Activated naive CD8-positive, alpha-beta T cell treated with anti-CD3 and anti-CD28 coated beads, Interleukin-2, amount 50 U/mL, for 16 hours (primary cell): ENCODE measurements around the gene CABLES1.

Source experiments
- DNase-seq: peaks from one replicate; pipeline ENCODE4 v3.0.0-alpha.2; 2020; ENCODE audit warnings: low read depth, low spot score

The CABLES1 gene

DNA sequence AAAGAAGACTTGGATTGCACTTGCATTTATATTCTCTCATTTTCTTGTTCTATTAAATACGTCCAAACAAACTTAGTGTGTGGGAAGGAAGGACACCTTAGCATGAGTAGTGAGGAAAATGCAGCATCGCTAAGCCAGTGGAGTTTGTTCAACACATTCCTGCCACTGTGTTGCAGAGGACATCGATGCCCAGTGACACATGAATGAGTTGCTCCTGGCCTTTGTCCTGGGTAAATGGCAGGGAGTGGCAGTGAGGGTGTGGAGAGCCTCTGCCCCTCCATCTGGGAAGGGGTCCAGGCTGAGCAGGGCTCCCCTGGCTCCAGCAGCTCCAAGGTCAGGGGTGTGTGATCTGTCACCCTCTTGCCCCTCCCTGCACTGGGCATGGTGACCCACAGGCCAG is 75.9 kb downstream of the CABLES1 start:
- no peak for DNase-seq

DNA sequence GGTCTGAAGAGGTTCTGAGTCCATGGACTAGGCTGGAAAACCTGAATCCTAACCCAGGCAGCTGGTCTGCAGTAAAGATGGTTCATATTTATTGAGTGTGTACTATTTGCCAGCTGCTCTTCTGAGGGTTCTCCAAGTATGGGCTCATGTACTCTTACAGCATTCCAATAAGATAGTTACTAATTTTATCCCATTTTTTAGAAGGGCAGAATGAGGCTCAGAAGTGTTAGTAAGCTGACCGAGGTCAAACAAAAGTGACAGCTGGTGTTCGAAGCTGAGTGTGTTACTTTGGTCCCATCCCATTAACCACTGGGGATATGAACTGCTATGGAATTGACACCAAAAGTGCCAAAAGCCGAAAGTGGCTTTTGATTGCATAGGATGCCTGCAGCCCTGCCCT is 76.9 kb downstream of the CABLES1 start:
- DNase-seq: no peak

DNA sequence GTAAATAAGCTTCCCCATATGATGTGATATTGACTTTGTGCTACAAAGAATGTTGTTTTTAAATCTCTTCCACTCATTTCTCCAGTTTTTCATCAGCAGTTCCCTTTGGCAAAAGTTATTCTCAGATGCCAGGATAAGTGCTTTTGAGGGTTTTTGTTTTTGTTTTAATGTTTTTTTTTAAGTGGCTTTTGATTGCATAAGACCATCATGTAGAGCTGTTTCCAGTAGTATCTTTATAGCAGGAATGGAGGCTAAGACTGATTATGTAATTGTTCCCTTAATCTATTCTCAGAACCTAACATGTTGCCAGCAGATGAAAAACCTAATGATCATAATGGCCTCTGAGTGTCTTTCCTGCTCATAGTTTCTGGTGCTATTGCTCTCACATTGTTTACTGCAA is 77.9 kb downstream of the CABLES1 start:
- DNase-seq: no peak

DNA sequence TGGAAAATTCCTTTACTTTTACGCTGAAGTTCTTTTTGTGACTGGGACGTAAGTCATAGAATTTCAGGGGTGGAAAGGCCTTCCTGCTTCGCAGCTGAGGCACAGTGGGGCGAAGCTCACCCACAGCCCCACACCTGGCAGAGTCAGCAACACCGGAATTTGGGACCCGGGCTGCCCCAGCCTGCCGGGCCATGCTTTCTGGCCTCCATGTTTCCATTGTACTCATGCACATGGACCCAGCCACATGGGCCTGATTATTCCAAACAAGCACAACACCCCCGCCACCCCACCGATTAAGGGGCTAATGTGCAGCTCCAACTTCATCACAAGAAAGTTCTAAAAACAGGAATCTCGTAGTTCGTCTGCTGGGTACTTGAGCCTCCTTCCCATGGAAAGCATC is 82.5 kb downstream of the CABLES1 start:
- DNase-seq: no peak

DNA sequence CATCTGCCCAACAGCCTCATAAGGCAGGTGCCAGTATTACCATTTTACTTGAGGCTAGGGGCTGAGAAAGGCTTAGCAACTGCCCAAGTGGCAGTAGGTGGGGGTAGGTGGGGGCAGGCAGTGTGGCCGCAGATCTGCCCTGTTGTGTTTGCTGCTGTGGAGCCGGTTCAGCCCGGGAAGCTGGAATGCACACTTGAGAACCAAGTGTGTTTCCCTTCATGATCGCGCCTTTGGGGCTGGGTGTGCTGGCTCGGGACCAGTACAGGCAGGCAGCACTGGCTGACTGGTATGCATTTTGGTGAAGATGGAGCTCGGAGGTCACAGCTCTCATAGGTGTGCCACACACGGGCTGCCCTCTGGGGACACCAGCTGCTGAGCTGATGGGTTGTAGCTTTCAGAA is 85.1 kb downstream of the CABLES1 start:
- no peak for DNase-seq

DNA sequence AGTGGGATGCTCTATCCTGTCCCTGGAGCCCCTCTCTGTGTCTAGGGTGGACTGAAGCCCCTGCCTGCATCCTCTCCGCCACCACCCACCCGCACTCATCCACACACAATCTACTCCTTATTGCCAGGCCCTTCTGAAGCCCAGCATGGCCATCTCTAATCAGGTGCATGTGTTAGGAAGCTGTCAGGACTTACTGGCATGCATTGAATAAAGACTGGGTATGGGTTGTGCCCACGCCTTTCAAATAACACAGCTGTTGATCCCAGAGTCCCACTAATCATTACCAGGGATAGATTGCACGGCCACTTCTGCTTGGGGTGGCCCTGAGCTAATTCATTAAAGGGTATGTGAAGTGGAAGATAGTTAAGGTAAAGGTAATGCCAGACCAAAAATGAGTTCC is 88.4 kb downstream of the CABLES1 start:
- DNase-seq: no peak

DNA sequence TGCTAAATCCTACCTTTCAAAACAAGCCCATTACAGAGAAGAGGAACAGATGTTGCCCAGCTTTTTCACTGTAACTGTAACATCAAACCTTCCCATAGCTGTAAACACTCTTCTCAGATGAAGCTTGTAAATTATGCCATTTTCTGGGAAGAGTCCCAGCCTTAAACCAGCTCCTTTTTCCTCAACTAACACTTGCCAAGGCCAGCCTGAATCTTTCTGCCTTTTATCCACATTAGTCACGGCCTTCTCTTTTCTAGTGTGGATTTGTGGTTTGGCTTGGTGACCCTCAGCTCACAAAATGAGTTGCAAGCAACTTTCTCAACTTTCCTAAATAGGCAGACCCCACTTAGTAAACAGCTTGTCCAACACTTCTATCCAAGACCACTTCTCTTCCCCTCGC is 90.2 kb downstream of the CABLES1 start:
- no peak for DNase-seq

DNA sequence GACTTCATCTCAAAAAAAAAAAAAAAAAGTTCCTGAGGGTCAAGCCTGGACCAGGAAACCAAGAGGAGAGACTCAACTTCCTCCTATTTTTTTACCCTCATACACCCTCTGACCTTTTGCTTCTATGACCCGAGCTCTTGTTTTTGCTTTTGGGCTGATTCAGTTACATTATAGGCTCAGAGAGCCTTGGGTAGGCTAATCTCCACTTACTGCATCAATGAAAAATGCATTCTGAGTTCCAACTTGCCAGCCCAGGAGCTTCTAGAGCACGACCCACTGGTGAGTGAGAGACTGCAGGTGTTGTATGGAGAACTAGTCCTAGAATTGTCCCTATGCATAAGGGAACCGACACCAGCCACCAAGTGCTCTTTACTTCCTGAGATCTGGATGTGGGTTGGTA is 91.1 kb downstream of the CABLES1 start:
- no peak for DNase-seq

DNA sequence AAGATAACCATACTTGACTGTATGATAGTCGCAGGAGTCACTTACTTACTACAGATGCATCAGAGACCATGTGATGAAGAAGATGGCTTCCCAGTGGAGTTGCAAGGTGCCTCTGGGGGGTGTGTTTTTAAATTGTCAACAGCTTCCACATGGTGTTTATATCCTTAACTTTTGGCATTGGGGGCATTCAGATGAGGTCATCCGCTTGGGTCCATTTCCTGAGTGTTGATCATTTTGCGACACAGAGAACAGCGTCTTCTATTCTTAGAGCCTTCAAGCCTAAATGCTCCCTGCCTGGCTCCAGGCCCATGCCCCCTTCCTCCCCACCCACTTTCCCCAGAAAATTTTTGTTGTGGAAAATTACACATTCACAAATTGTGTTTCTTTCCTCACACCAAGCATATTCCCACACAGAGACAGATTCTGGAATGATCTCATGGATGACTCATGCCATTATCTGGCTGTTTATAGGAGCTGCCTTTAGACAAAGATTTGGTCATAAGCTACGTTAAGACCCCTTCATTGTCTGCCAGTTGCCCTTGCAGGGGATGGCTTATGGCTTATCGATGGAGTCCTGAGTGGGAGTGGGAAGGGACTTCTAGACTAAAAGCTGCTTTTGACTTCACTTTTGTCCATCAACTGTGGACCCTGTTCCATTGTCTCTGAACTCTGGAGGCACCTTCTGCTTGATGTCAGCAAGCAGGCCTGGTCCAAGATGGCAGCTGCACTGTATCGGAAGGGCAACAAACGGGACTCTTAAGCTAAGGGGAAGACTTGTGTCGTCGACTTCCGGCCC is 91.8 kb downstream of the CABLES1 start:
- DNase-seq: no peak

DNA sequence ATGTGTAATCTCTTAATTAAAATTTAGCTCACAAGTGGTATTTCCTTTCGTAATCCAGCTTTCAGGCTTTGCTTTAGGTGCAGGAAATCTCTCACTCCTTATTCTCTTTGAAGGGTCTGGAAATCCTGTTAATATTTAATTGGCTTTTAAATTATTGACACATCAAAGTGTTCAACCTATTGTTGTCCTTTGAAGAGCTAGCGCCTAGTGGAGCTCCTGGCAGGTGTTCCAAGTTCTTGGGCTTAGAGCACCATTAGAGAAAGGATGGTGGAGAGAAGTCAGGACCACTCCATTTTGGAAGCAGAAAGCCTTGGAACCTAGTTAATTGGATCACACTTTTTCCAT is 92.4 kb downstream of the CABLES1 start:
- DNase-seq: no peak

DNA sequence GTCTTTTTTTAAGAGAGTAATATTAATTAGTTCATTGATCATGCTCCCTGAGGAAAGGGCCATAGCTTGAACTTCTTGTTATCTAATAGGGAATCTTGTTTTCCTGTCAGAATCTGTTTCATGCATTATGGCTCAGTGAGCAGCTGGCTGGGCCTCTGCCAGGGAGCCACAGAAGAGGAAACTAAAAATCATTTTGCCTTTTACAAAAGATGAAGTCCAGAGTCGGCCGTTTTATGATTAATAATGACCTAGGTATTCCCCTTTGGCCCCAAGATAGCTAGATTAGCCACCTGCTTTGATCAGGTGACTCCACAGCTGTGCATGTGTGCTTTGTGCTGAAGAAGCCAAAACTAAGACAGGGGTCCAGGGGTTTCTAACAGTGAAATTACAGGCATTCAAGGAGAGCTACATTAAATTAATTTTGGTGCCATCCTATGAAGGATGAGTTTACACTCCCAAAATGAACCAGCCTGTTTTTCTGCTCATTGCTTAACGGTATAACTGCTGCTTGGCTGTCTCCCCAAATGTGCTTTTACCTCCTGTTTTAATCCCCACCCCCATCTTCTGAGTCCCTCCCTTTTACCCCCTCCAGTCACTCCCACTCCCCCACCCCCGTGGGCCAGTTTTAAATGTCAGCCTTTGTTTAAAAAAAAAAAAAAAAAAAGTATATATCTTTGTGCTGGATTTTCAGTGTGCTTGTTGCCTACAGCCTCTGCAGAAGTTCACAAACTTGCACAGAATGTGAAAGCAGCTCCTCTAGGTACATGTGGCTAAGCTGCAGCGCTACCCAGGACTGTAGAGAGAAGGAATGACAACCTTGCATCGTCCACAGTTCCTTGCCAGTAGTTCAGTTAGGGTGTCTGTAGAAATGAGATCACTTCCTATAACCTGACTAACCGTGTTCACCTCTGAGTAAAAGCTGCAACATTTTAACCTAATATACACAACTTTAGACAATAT is 93.1 kb downstream of the CABLES1 start:
- no peak for DNase-seq

DNA sequence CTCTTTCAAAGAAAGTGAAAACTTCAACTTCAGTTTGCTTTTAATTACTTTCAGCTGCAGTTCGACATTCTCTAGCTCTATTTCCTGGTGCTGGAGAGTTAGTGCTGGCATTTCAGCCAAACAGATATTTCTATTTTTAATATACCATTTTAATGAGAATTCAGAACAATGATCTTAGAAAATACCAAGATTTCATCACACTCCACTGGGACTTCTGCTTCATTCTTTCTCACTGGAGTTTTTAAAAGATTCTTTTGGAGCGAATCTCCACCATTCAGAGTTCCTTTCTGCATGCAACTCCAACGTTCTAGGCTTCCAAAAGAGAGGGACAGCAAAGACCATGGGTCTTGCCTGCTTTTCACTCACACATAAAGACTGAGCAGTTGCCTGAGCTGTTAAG is 94.2 kb downstream of the CABLES1 start:
- DNase-seq: no peak

DNA sequence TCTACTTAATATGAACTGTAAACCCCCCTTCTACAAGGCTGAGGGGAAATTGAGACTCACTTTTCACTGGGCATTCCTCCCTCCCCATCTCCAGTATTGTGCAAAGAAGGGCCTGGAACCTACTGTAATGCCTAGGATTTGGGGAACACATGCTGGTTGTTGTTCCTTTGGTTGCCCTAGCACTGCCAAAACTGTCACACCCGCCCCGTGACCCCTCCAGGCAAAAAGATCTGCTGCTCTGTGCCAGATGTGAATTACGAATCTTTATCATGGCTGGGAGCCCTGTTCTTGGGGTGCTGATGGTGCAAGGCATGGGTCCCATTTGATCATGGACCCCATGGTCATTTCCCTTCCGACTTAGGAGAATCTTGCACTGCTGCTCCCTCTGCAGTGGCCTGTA is 95.4 kb downstream of the CABLES1 start:
- DNase-seq: no peak

DNA sequence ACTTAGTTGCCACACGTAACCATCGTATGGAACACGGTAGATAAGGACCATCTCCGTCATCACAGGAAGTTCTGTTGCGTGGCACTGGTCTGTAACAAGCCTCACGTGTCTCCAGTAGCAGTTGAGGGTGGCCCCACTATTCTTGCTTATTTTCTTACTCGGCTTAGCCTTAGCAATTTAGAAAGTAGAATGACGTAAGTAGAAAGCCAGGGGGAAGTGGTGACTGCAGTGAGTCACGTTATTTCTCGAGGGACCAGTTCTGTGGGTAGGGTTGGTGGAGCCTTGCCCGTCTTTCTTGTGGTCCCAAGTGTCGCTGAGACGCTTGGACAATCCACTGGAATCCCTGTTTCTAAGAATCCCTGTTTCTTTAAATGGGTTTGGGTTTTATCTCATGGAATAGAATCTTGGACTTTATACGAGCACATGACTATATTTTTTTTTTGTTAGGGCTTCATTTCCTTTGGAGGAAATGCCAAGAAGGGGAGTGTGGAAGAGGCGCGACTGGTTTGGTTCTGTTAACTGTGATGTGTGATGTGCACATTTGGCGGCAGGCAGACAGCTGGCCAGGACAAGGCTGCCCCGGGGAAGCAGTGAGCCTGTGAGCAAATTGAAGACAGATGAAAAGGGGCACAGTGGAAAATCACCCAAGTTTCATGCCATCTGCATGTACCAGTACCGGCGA is 96.2 kb downstream of the CABLES1 start:
- DNase-seq: peak; percentile 15

DNA sequence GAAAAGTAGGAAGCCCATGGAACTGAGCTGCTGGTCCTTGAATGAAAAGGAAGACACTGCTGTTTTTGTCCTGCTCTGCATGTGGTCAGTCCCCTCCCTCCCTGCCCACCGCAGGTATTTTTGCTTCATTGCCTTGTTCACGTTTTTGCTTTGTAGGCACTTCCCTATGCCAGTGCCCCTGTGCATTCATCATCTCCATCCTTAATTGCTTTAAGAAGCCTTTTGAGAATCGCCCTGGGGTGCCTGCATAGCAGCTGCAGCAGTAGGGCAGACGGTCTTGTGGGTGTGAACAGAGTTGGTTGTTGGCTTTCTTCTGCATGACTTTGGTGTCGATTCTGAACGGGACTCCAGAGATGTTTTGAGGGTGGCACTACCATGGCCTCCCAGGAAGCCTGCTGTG is 97.0 kb downstream of the CABLES1 start:
- no peak for DNase-seq

DNA sequence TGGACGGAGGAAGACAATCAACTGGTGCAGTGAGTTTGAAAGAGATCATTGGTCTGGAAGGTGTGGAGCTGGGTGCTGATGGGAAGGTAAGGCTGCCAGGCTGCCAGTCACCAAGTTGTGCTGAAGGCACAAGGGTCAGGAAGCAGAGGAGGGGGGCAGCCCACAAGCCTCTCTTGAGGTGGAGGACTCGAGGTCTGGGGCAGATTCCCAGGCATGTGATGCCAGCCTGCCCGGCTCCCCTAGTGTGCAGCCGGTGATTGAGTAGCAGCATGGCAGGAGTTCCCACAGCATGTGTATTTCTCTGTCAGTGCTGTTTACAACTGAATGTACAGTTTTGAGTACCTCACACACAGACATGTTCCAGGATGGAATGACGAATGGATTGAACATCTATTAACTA is 99.3 kb downstream of the CABLES1 start:
- DNase-seq: no peak

DNA sequence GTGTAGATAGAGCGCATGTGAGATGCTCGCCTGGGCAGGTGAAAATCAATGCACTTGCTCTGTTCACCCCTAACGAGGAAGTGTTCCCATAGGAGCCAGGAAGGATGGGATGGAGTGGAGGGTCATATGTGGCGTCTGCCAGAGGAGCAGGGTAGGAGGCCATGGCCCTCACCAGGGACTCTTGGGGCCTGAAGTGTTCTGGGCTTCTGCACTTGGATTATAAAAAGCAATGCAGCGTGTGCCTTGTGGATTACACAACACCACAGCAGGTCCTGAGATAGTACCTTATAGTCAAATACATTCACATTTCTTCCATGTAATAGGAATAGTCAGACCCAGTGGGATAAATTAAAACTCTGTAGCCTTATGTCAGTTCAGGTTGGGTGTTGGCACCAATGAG is 100.1 kb downstream of the CABLES1 start:
- no peak for DNase-seq

DNA sequence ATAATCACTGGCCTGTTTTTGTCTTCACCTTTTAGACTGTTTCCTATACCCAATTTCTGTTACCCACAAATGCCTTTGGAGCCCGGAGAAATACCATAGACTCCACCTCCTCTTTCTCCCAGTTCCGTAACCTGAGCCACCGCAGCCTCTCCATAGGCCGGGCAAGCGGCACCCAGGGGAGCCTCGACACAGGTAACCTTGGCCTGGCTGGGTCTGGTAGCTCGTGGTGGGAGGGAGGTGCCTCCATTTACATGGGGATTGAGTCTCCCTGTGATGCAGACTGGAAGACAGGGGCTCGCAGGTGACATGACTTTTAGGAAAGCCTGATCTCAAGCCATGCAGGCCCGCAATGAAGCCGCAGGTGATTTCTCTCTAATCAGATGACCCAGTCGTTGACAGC is 100.6 kb downstream of the CABLES1 start:
- DNase-seq: no peak

DNA sequence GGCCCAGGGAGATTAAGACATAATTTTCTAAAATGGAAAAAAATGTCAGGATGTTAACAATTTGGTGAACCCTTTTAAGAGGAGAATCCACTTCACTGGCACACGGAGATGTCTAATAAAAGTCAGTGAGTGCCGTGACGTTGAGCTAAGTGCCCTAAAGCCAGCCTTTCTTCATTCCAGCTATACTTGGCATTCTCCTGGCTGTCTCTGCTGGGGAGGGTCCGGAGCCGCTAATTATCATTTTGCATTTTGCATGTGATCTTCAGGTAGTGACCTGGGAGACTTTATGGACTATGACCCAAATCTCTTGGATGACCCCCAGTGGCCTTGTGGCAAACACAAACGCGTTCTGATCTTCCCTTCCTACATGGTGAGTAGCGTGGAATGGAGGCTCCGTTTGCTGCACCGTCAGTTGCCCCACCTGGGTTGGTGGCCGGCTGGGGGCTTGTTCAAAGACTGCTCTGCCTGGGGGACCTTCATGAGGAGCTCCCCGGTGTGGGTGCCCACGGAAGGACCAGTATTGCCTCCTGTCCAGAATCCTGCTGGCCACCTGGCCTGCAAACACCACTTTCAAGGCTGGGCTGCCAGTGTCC is 101.7 kb downstream of the CABLES1 start:
- DNase-seq: no peak

DNA sequence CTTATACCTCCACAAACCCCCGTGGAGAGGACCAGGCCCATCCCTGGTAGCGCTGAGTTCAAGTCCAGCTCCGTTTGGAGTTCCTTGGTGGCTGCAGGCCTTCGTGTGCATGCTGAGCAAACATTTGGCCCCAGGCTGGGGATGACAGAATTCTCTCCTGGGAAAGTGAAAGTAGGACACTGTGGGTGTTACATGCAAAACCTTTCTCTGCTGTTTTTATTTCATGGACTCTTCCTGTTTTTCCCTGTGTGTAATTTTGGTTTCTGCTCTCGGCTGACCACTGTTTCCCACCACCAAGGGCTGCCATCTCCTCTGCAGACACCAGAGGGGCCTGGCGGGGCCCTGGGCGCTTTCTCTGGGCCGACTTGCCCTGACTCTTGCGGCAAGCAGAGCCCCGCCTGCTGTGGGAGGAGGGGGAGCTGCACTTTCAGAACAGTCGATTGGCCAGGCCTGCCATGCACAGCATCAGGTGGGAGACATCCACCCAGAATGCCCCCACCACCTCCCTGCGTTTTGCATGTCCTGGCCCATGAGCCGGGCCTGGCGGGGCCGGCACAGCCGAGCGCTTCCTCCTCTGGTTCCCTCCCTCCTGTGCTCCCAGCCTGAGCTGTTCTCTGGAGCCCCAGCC is 102.4 kb downstream of the CABLES1 start:
- DNase-seq: no peak

DNA sequence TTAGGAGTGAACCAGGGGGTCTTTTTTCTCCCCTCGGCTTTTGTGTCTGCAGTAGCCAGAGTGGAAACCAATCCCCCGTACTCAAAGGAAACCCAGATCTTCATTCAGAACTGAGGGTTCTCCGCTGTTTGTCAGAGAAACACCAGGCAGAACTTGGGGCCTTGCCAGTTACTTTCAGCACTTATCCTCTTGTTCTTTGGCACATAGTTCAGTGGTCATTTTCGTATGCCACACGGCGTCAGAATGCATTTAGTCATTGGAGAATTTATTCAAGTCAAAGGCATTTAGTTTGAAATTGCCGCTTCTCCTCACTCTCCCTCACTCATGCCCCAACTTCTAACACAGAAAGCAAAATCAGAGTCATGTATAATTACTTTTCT is 102.9 kb downstream of the CABLES1 start:
- DNase-seq: no peak
